Measurements from ENCODE around the gene PLEKHA5. TPM values are rescaled to one million over a fixed set of nuclear protein-coding genes. Genes with fewer than 3 reads are reported as not detected.

PLEKHA5 gene
- total RNA-seq, 1 donor from 2014 or later = 68.6 TPM

DNA sequence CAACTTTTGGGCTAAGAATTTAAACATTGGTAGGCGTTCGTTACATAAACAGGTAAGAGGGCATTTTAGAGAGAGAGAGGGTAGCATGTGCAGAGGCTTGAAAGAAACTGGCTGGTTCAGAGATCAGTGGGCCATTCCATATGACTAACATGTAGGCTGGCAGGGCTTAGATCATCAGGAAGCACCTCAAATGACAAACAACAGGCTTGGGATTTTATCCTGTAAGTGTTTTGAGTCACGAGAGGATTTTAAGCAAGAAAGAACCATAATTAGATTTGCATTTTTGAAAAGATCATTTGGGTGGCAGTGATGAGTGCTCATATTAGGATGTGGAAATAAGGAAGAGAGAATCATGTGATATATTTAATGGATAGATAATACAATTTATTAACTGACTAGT, 8.7 kb upstream of the PLEKHA5 start:
- H3K36me3 Mint-ChIP-seq = peaks cover 3% of the 10 kb centered on the region
- H3K27me3 Mint-ChIP-seq = no peaks in the 10 kb centered on the region
- H3K9me3 Mint-ChIP-seq = peaks cover 5% of the 10 kb centered on the region

DNA sequence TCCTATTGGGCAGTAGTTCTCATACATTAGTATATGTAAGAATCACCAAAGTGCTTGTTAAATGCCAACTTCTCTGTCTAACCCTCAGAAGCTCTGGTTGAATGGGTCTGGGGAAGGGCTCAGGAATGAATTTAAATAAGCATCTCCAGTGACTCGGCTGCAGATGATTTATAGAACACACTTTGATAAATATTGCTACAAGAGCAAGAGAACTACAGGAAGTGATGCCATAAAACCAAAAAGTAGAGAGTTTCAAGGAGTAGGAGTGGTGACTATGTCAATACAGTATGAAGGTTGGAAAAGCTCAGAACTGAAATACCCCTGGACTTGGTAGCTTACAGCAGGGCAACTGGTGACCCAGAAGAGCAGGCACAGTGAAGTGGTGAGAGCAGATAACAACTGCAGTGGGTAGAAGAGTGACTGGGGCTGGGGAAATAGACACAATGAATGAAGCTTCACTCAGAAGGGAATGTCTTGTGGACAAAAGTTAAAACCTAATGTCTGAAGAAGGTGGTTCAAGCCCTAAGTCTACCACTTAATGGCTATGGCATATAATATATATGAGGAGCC, 8.0 kb upstream of the PLEKHA5 start:
- DNase-seq (ENCODE audit: extremely low spot score, unreplicated experiment) = no peak
- H3K27me3 Mint-ChIP-seq = no peaks in the 10 kb centered on the region
- peaks cover 3% of the 10 kb centered on the region for H3K36me3 Mint-ChIP-seq
- no peak overlapping the region for H3K27ac Mint-ChIP-seq
- H3K4me1 Mint-ChIP-seq (ENCODE audit: unreplicated experiment) = no peaks in the 10 kb centered on the region
- H3K4me3 Mint-ChIP-seq = no peak overlapping the region
- no peak for TF ChIP-seq CTCF (conservative IDR thresholded peaks at IDR 0.05)
- H3K9me3 Mint-ChIP-seq = peaks cover 5% of the 10 kb centered on the region

More for the DNA sequence above, 8.7 kb upstream of the PLEKHA5 start:
- no peak overlapping the region for H3K27ac Mint-ChIP-seq
- TF ChIP-seq CTCF (conservative IDR thresholded peaks at IDR 0.05) = no peak
- DNase-seq (ENCODE audit: extremely low spot score, unreplicated experiment) = no peak
- no peak overlapping the region for H3K4me3 Mint-ChIP-seq
- no peaks in the 10 kb centered on the region for H3K4me1 Mint-ChIP-seq (ENCODE audit: unreplicated experiment)

GRCh38 chr12:19125325-19125724, 4.2 kb upstream of the PLEKHA5 start:
- no peaks in the 10 kb centered on the region for H3K4me1 Mint-ChIP-seq (ENCODE audit: unreplicated experiment)
- TF ChIP-seq CTCF (conservative IDR thresholded peaks at IDR 0.05) = no peak
- no peak overlapping the region for H3K27ac Mint-ChIP-seq
- H3K4me3 Mint-ChIP-seq = no peak overlapping the region
- no peaks in the 10 kb centered on the region for H3K27me3 Mint-ChIP-seq
- H3K9me3 Mint-ChIP-seq = peaks cover 10% of the 10 kb centered on the region
- DNase-seq (ENCODE audit: extremely low spot score, unreplicated experiment) = no peak
- peaks cover 3% of the 10 kb centered on the region for H3K36me3 Mint-ChIP-seq

GRCh38 chr12:19127270-19127669, 2.3 kb upstream of the PLEKHA5 start:
- H3K4me3 Mint-ChIP-seq = no peak overlapping the region

DNA sequence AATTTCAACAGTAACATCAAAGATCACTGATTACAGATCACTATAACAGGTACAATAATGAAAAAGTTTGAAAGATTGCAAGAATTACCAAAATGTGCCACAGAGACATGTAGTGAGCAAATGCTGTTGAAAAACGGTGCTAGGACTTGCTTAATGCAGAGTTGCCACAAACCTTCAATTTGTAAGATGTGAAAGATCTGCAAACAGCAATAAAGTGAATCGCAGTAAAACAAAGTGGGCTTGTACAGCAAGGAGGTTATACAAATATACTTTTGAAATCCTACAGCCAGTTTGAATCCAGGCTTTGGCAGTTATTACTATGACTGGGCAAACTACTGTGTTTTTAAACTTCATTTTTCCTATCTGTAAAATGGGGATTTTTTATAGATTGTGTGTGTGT, 1.0 kb upstream of the PLEKHA5 start:
- H3K4me1 Mint-ChIP-seq (ENCODE audit: unreplicated experiment) = peaks cover 5% of the 10 kb centered on the region
- H3K36me3 Mint-ChIP-seq = peaks cover 23% of the 10 kb centered on the region
- peak overlapping the region; percentile 87 for H3K27ac Mint-ChIP-seq
- TF ChIP-seq CTCF (conservative IDR thresholded peaks at IDR 0.05) = no peak
- DNase-seq (ENCODE audit: extremely low spot score, unreplicated experiment) = no peak
- H3K9me3 Mint-ChIP-seq = peaks cover 10% of the 10 kb centered on the region
- H3K27me3 Mint-ChIP-seq = no peaks in the 10 kb centered on the region
- H3K4me3 Mint-ChIP-seq = peak overlapping the region; percentile 81

More at GRCh38 chr12:19127270-19127669, 2.3 kb upstream of the PLEKHA5 start:
- TF ChIP-seq CTCF (conservative IDR thresholded peaks at IDR 0.05) = no peak
- Mint-ChIP-seq H3K27ac (no peak overlapping the region), H3K4me1 (ENCODE audit: unreplicated experiment) (no peaks in the 10 kb centered on the region), H3K9me3 (peaks cover 10% of the 10 kb centered on the region), H3K27me3 (no peaks in the 10 kb centered on the region), H3K36me3 (peaks cover 18% of the 10 kb centered on the region)
- no peak for DNase-seq (ENCODE audit: extremely low spot score, unreplicated experiment)

DNA sequence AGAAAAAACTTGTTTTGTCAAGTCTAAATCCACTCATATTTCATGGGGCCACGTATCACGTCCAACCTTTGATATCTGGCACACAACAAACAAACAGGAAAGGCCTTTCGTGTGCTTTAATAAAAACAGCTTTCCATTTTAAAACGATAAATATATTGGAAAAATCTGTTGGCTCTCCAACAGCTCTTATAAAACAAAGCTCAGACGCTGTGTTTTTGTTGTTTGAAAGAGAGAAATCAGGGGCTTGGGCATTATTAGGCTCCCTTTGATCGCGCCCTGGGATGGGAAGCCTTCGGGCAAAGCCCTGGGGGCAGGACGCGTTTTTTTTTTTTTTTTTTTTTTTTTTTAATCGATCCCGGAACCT, 429 bp upstream of the PLEKHA5 start:
- no peak for TF ChIP-seq CTCF (conservative IDR thresholded peaks at IDR 0.05)
- H3K4me3 Mint-ChIP-seq = peak overlapping the region; percentile 81
- H3K4me1 Mint-ChIP-seq (ENCODE audit: unreplicated experiment) = peaks cover 8% of the 10 kb centered on the region
- H3K9me3 Mint-ChIP-seq = peaks cover 10% of the 10 kb centered on the region
- H3K27ac Mint-ChIP-seq = peak overlapping the region; percentile 87
- H3K27me3 Mint-ChIP-seq = no peaks in the 10 kb centered on the region
- peaks cover 27% of the 10 kb centered on the region for H3K36me3 Mint-ChIP-seq
- no peak for DNase-seq (ENCODE audit: extremely low spot score, unreplicated experiment)

Measured in type B pancreatic cell (in vitro differentiated cells).